Measurements from ENCODE around the gene MPEG1.

Gene MPEG1

DNA sequence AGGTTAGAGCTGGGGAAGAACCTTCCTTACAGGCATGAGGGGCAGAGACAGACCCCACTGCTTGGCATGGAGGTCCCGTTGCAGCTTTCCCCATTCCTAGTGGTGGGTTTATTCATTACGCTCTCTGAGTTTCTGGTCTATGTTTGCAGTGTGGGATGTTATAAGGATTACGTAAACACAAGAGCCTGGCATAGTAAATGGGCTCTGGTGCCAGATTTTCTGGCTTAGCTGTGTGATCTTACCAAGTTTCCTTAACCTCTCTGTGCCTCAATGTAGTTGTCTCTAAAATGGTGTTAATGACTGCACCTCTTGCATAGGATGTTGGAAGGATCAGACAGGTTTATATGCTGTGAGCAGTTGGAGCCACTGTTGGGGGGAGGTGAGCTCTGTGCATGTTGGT is 25.7 kb downstream of the MPEG1 start:
- DNase-seq, result no peak

DNA sequence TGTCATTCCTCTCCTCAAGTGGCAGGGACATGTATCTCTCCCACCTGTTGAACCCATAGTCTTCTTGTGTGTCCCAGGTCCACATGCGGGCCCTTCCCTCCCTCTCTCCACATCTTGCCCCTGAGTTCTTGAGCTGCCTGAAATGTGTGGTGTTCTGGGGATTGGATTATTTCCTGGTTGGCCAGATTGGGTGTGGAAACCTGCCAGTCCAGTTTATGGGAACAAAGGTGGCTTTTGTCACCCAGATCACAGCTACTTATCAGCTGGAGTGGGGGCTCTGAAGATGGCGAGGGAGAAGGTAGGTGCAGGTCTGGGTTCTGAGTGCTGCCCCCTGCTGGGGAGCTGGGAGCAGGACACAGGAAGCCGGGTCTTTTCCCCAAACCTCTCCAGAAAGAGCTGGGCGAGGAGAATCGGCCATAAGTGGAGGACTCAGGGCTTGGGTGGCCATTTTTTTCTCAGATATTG is 26.6 kb downstream of the MPEG1 start:
- DNase-seq, result peak in 4 of 5 donors; percentile 28 to 36 (median 34)

- no peak for DNase-seq
These were observed 27.3 kb downstream of the MPEG1 start for GRCh38 chr11:59185386-59185945.

GRCh38 chr11:59184691-59185339 is 27.9 kb downstream of the MPEG1 start:
- DNase-seq, result no peak

DNA sequence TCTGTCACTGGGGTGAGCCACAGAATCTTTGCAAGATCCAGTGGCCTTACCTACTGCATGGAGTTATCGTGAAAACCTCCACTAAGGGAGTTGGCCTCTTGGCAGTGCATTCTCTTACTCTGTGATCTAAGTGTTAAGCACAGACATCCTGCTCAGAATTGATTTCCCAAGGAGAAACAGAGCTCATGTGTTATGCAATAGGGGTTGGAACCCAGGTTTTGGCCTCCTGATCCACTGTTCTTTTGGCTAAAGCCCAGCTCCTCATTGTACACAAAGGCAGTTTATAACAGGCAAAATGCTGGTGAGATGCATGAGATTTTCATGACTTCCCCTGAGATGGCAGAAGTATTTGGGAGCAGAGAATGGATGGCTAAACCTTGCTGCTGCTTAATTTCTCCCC is 29.0 kb downstream of the MPEG1 start:
- no peak for DNase-seq

- no peak for DNase-seq
These were observed 30.1 kb downstream of the MPEG1 start for GRCh38 chr11:59182457-59183151.

DNA sequence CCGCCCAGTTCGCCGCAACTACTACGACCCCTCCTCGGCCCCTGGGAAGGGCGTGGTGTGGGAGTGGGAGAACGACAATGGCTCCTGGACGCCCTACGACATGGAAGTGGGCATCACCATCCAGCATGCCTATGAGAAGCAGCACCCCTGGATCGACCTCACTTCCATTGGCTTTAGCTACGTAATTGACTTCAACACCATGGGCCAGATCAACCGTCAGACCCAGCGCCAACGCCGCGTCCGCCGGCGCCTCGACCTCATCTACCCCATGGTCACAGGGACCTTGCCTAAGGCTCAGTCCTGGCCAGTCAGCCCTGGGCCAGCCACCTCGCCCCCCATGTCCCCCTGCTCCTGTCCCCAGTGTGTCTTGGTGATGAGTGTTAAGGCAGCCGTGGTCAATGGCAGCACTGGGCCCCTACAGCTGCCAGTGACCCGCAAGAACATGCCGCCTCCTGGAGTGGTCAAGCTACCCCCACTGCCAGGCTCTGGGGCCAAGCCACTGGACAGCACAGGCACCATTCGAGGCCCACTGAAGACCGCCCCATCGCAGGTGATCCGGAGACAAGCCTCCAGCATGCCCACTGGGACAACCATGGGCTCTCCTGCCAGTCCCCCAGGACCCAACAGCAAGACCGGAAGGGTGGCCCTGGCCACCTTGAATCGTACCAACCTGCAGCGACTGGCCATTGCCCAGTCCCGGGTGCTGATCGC is 30.8 kb downstream of the MPEG1 start:
- DNase-seq, result no peak

GRCh38 chr11:59180907-59181306 is 31.8 kb downstream of the MPEG1 start:
- no peak for DNase-seq

- DNase-seq, result no peak
These were observed 32.5 kb downstream of the MPEG1 start for GRCh38 chr11:59180168-59180776.

- DNase-seq, result no peak
These were observed 33.6 kb downstream of the MPEG1 start for GRCh38 chr11:59179121-59179520.

- DNase-seq, result no peak
These were observed 34.3 kb downstream of the MPEG1 start for GRCh38 chr11:59178402-59178801.

GRCh38 chr11:59176330-59176729 is 36.4 kb downstream of the MPEG1 start:
- DNase-seq, result no peak

- no peak for DNase-seq
These were observed 37.6 kb downstream of the MPEG1 start for GRCh38 chr11:59175091-59175501.

- no peak for DNase-seq
These were observed 38.1 kb downstream of the MPEG1 start for GRCh38 chr11:59174664-59175033.

DNA sequence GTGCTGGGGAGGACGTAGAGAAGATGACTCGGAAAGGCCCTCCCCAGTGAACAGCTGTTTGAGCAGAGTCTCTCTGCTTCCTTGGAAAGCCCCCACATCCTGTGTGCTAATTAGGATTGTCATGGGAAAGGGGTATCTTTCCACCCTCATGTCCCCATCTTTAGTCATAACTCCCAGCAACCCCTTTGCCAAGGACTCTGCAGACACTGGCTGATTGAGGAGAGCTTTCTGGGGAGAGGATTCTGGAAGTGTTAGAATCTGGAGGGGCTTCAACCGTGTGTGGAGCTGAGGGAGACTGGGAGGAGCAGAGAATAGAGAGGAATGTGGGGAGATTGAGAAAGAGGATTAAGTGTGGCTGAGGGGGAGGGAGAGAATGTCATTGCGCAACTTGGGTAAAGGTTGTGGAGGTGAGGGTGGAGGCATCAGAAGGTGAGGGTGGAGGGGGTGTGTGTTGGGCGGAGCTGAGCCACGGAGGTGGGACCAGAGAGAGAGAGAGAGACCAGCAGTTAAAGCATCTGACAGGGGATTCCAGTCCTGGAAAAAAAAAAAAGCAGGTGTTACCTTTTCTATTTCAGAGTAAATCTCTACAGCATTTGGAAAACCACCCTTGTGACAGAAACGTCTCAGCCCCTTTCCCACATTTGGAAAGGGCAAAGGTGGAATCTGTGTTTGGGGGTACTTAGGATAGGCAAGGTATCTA is 38.6 kb downstream of the MPEG1 start:
- no peak for DNase-seq

DNA sequence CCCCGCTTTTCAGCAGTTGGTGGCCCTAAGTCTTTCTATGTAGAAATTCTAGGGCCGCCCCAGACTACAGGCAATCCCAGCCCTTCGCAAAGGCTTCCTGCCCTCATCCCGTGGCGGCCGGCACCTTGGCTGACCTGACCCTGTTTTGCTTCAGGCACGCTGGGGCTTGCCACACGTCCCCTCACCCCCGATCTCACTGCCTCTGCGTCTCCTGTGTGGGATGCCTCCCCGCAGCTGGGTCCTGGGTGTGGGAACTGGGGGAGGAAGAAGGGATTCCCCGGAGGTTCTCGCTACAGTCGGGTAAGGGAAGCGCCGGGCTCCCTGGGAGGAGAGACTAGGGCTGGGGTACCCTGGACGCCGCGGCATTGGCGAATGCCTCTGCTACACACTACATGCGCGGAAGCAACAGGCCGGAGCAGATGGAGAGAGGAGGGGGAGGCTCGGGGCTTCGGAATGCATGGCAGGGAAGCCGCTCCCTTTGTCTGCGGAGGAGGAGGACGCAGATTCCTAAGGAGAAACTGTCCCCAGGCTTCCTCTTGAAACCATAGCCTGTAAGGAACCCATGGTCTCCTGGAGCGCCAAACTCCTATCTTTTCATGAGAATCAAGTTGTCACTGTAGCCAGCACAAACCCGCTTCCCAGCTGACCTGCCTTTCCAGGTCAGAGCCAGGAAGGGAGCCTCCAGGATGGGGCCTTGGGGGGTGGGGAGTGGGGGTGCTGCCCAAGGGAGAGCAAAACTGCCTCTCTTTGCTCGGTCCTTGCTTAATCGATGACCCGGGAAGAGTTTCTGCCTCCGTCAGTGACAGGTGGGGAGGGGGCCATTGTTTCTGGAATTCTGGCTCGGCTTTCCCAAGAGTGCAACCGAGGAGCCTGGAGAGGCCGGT is 39.4 kb downstream of the MPEG1 start:
- no peak for DNase-seq

DNA sequence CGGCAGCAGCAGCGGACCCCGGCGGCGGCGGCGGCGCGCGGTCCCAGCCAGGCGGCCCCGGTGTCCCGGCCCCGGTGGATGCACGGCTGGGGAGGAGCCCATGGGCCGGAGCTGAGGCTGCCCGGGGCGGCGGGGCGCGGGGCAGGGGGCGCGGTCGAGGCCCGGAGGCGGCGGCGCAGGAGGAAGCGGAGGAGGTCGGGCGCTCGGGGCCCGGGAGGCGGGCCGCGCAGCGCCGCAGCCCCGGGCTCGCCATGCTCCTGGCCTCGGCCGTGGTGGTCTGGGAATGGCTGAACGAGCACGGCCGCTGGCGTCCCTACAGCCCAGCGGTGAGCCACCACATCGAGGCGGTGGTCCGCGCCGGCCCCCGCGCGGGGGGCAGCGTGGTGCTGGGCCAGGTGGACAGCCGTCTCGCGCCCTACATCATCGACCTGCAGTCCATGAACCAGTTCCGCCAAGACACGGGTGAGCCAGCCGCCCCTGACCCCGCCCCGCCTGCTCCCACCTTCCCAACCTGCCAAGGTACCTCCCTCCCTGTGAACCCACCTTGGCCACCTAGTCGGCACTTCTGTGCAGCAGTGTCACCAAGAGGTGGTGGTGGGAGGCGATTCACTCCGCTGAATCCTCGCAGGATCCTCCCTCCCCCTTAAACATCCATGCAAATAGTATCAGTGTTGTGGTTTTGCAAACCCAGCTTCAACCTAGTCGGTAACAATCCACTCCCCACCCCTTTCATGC is 40.2 kb downstream of the MPEG1 start:
- DNase-seq, result peak in 2 of 5 donors; percentile 14 to 23

- peak; percentile 73 to 87 (median 84) for DNase-seq
These were observed 41.0 kb downstream of the MPEG1 start, which contains the start of gene DTX4 for GRCh38 chr11:59171508-59172322. DTX4 (plus strand) TSS chr11:59172132; CDS start chr11:59172596, 464 bp downstream.

- DNase-seq, result no peak
These were observed 48.7 kb downstream of the MPEG1 start for GRCh38 chr11:59164028-59164427.
